Fibroblast of pulmonary artery (primary cell): Measurements from ENCODE around the gene TWSG1.
"Not testable (repeated sequence)": the region's sequence is repeated elsewhere in the genome, so short reads cannot be mapped to it uniquely, and the experiment has no call there.

Source experiments
- DNase-seq: peaks from one replicate; pipeline ENCODE4 v3.0.0-alpha.2; 2010; ENCODE audit warnings: low read depth
- H3K4me3 ChIP-seq: replicated peaks from 2 replicates; pipeline ENCODE4 v1.5.1; 2011; ENCODE audit warnings: low read depth, mild to moderate bottlenecking, control low read depth, low read length, moderate library complexity
- TF ChIP-seq, protein P1 (sequence below): IDR thresholded peaks from 2 replicates; pipeline ENCODE4 v1.5.1; 2011; ENCODE audit warnings: mild to moderate bottlenecking, control low read depth, low read length, inconsistent platforms; ENCODE audit errors: missing control alignments

Gene TWSG1

DNA sequence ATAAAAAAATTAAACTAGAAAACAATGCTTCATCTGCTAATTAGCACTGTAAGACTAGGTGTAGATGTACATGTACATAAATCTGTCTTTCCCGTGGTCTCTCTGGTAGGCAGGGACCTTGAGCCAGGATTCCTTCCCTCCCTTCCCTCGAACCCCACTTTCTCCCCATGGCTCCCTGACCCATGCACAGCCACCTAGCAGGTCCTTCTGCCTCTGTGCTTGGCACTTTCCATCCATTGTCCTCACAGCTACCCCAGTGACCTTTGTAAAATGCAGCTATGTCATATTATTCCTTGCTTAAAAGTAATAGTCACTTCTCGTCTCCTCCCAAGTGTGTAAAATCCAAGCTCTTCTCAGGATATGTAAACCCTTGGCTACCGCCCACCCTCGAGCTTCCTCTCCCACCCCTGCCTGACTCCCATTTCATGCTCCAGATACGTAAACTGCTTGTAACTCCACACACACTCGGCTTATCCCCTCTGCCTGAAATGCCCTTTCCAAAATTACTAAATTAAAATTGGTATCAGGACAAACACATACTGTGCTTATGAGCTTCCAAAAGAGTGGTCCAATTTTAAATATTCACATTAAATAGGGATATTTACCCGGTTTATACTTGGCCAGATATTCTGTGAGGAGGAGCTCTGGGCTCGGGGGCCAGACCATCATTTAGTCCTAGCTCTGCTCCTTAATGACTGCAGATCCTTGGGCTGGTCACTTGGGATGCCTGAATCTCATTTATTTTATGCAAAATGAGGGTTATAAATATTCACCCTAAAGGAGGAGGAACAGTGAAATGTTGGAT, 86.7 kb downstream of the TWSG1 start:
- TF ChIP-seq, protein P1, sequence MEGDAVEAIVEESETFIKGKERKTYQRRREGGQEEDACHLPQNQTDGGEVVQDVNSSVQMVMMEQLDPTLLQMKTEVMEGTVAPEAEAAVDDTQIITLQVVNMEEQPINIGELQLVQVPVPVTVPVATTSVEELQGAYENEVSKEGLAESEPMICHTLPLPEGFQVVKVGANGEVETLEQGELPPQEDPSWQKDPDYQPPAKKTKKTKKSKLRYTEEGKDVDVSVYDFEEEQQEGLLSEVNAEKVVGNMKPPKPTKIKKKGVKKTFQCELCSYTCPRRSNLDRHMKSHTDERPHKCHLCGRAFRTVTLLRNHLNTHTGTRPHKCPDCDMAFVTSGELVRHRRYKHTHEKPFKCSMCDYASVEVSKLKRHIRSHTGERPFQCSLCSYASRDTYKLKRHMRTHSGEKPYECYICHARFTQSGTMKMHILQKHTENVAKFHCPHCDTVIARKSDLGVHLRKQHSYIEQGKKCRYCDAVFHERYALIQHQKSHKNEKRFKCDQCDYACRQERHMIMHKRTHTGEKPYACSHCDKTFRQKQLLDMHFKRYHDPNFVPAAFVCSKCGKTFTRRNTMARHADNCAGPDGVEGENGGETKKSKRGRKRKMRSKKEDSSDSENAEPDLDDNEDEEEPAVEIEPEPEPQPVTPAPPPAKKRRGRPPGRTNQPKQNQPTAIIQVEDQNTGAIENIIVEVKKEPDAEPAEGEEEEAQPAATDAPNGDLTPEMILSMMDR: no peak
- H3K4me3 ChIP-seq: no peak overlapping the region
- no peak for DNase-seq

GRCh38 chr18:9421901-9422327, 87.3 kb downstream of the TWSG1 start:
- DNase-seq: no peak
- TF ChIP-seq, protein P1: no peak
- H3K4me3 ChIP-seq: no peak overlapping the region

DNA sequence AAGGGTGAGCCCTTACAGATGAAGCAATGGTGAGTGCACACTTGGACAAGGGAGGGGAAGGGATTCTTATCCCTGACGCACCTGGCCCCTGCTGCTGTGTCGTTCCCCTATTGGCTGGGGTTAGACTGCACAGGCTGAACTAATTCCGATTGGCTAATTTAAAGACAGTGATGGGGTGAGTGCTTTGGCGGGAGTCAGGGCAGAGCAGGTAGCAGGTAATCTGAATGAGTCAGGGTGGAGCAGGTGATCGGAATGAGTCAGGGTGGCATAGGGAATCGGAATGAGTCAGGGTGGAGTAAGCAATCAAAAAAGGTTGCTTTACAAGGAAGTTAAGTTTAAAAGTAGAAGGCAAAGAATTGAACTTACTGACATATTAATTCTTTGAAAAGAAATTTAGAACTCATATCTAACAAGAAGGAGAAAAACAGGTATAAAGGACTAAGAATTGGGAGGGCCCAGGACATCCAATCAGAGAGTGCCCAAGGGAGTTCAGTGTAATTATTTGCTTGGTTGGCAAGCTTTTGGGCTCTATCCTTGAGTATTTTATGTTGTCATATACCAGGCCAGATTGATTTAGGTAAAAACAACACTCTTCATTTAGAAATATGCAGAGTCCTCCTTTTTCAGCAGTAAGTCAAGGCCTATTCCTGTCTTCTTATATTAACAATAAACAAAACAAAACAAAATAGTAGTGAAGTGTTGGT, 88.4 kb downstream of the TWSG1 start:
- DNase-seq: no peak
- H3K4me3 ChIP-seq: no peak overlapping the region
- TF ChIP-seq, protein P1: no peak

DNA sequence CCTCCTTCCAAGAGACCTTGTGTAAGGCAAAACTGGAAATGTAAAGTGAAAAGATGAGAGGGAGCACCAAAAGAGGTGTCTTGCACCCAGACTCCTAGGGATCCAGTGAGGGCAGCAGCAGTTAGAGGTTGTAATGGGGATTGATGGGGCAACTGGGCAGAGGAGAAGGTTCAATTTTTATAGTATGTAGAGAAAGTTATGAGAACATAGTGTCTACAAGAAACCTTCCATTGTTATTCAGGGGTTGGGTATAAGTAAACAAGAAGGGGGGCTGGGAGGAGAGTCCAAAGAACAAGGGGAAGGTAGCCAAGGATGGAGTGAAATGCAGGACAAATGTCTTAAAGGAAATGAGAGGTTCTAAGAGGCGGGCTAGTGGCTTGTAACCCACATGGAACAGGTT, 89.1 kb downstream of the TWSG1 start:
- not testable (repeated sequence) for H3K4me3 ChIP-seq, DNase-seq

DNA sequence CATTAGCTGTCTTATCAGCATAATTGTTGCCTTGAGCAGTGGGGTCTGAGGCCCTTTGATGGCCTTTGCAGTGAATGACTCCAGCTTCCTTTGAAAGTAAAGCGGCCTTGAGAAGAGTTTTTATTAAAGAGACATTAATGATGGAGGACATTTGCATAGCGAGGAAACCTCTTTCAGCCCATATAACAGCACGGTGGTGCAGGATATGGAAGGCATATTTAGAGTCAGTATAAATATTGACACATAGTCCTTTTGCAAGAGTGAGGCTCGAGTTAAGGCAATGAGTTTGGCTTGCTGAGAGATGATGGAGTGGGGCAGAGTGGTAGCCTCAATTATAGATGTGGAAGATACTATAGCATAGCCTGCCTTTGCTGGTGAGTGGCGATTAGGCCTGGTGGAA, 89.7 kb downstream of the TWSG1 start:
- H3K4me3 ChIP-seq, DNase-seq: not testable (repeated sequence)

- DNase-seq: no peak
- TF ChIP-seq, protein P1: no peak
Observed at GRCh38 chr18:9426753-9427152, 92.2 kb downstream of the TWSG1 start.

DNA sequence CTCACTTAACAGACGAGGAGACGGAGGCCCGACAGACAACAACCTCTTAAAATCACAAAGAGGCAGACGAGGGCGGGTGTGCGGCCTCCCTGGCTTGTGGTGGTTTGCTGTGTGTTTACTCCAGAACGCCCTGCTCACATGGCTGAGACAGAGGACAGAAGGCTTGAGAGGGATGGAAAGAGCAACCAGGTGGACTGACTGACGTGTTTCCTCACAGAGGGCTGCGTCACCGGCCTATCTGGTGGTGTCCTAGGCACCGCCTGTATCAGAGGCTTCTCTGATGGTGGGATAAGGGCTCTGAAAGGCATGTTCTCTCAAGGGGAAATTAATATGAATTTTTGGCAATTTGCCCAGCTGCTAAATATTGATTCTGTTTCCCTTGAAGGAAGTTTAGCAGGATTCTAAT, 93.7 kb downstream of the TWSG1 start:
- DNase-seq: no peak
- TF ChIP-seq, protein P1: no peak
- H3K4me3 ChIP-seq: no peak overlapping the region

More at GRCh38 chr18:9426753-9427152, 92.2 kb downstream of the TWSG1 start:
- H3K4me3 ChIP-seq: no peak overlapping the region
